Activated CD4-positive, alpha-beta T cell treated with anti-CD3 and anti-CD28 coated beads, Interleukin-2, Interleukin-4, amounts not matched to agents 100 ng/mL and 50 ng/mL, durations not matched to agents 16 hours and 8 hours (primary cell): ENCODE data around the gene INPP5A.
"Not testable (repeated sequence)": the region's sequence is repeated elsewhere in the genome, so short reads cannot be mapped to it uniquely, and the experiment has no call there.

Experiments used
- DNase-seq: peaks from one replicate; pipeline ENCODE4 v3.0.0-alpha.2; 2020; ENCODE audit warnings: low spot score

The INPP5A gene

DNA sequence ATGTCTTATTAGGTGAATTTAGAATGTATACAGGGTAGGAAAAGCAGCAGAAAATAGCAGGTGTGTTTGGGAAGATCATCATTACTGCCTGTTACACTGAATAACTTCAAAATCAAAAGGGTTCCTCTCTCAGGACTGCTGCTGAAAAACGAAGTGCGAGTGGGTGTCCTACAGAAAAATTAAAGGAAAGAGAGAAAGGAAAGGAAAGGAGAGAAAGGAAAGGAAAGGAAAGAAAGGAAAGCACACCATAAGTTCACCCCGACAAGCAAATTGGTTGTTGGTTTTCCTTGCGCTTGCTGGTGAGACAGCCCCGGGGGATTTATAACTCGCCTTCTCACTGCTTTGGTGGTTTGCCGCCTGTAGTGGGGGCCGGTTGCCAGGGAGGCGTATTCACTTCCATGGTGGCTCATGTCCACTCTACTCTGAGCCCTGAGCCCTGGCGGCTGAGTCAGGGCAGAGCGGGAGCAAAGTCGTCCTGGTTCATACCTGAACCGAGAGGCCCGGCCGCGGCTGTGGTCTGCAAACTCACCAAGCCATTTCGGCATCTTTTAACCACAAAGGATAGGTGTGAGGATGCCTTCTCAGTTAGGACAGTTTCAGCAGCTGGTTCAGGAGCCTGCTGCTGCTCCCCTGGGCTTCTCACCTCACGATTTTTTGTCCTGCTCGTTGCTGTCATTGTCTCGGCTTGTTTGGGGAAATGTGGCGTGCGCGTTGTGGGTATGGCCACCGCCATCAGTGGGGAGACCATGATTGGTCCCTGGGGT is 26.1 kb downstream of the INPP5A start:
- no peak for DNase-seq

DNA sequence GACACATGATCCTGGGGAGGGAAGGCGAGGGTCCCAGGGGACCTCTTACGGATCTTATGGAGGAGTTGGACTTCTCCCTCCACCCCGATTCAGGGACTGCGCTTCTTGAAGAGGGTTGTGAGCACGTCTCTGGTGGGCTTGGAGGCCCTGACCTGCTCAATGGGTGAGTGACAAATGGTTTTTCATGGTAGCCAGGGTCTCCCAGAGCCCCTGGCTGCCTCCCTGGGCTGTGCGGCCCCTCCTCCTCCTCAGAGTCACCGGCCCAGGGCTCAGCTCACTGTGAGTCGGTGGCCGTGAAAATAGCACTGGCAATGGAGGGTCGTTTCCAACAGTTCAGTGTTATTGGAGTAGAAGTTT is 26.6 kb downstream of the INPP5A start:
- no peak for DNase-seq

DNA sequence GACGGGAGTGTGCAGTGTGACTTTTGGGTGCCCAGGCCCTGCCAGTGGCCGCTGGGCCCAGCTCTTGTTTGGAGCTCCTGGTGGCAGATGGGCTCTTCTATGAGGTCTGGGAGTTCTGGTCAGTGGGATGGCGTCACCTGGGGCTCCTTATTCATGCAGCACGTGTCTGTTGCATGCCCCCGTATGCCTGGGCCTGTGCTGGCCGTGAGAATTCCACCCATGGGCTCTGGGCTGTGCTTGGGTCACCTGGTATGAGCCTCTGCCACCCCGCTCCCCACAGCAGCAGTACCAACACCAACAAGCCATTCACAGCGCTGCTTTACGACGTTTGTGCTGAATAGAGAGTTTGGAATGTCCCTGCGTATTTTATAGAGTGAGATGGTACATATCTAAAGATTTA is 27.1 kb downstream of the INPP5A start:
- no peak for DNase-seq

DNA sequence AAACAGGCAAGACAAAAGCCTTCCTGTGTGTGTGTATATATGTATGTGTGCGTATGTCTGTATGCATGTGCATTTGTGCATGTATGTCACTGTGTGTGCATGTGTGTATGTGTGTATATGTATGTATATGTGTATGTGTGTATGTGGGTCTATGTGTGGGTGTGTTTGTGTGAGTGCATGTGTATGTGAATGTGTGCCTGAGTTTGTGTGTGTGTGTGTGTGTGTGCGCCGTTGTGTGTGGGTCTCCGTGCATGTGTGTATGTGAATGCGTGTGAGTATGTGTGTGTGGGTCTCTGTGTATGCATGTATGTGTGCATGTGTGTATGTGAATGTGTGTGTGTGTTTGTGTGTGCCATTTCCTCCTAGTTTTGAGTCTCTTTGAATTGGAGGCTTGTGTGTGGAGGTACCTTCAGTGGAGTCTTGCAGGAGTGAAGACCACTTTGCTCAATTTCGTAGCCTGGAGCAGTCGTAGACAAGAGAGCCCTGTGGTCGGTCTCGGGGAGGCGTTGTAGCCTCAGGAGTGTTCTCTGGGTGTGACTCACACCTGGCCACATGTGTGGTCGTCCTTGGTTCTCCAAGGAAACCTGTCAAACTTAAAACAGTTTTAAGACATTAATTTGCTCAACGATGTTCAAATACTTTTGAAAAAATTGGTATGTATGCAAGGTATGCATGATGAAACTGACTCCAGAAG is 28.1 kb downstream of the INPP5A start:
- no peak for DNase-seq

DNA sequence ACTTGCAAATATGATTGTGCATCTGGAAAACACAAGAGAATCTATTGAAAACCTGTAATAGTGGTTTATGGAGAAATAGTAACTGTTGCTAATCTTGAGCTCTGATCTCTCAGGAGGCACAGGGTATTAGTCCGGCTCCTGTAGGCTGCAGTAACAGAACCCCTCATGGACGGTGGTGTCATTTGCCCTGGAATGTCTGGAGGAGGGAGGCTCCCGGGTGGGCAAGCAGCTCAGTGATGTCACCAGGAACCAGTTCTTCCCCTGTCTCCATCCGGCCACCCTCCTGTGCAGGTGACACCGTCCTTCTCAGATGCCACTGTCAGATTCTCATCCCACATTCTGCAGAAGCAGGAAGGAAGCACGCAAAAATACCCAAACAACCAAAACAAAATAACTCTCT is 29.3 kb downstream of the INPP5A start:
- no peak for DNase-seq

DNA sequence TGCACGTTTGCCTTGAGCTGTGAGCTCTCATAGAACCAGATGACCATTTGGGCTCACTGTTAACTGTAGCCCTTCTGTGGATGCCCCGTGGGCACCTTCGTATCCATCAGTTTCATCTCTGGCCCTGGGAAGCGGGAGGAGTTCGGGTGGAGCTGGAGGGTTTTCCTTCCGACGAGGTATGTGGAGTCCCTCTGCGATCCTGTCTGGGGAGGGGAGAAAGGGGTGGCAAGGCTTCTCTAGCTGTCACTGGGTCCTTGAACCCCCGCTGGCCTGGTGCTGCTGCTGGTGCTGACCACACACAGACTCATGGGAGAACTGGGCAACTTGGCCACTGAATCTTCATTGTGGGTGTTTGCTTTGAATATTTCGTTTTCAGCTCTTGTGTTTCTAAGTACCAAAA is 32.7 kb downstream of the INPP5A start:
- DNase-seq: no peak

DNA sequence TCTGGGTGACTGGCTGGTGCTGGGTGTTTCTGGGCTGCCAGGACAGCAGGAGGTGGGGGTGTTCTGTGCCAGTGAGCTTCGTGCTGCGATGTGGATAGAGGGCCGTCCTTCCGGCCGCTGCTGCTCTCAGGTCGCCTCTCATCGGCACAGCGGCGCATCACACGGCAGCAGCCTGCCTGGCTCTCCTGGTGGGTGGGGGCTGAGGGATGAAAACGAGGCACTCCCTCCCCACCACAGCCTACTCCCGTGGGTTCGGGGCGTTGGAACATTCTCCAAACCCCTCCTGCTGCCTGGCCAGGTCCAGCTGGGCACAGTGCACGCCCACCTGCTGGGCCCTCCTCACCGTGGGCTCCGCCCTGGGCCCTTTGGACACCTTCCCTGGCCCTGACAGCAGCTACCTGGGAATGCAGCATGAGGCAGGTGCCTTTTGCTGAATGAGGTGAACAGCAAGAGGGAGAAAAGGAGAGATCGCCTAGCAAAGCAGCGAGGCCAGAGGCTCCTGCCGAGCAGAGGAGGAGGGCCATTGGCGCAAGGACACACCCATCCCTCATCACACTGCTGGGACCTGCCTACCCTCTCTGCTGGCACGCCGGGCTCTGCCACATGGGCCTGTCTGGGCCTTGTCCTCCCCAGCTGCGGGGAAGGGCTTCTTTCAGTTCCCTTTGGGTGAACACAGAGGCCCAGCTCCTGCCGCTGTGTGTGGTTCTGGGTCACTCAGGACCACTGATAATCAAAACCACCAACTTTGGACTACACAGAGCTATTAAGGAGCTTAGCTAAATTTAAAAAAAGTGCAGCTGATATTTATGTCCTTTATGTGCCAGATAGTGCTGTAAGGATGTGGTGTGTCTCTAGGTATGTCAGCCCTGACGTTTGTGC is 33.4 kb downstream of the INPP5A start:
- DNase-seq: no peak

DNA sequence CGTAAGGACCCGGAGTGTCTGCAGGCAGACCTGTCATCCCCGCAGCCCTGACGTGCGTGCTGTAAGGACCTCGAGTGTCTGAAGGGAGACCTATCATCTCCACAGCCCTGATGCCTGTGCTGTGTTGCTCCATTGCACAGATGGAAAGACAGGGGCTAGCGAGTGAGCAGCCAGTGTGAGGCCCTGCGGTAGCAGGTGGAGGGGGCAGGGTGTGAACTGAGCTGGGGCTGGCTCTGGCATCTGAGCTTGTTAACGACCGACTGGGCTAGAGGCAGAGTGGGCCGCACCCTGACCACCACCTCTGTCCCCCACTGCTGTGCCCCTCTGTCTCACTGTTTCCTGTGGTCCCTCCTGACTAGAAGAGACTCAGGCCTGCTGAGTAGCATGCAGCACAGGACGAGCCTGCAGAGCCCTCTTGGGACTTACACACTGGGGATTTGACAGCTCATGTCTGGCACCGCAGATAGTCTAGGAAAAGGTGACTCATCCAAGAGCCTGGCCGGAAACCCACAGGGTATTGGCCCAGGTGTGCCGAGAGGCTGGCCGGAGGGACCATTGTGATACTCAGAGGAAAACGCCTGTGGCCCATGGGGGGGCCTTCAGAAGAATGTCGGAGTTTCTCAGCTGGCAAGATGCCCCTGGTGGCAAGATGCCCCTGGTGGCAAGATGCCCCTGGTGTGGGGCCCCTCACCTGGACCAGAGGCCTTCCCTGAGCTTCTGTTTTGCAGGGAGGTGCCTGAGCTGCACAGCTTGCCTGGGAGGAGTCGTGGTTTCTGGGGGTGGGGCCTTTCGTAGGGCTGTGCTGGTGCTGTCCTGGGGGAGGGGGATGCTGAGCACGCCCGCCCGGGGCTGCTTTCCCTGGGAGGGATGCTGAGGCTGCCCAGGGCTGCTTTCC is 34.3 kb downstream of the INPP5A start:
- peak; percentile 88 for DNase-seq

DNA sequence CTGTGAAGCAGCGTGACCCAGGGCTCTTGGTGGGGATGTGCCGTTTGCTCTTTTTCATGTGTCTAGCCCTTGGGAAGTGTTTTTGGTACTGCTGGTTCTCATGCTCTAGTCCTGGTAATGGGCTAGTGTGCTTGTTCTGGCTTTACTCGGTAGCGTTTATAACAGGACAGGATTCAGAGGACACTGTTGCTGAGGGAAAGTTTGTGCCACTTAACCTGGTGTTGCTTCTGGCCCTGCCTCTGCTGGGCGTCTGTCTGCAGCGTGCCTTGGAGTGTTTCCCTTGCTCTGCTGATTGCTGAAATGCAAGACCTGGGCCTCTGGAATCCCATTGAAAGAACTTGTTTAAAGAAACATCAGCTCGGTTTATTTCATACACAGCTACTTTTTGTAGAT is 35.0 kb downstream of the INPP5A start:
- DNase-seq: no peak

DNA sequence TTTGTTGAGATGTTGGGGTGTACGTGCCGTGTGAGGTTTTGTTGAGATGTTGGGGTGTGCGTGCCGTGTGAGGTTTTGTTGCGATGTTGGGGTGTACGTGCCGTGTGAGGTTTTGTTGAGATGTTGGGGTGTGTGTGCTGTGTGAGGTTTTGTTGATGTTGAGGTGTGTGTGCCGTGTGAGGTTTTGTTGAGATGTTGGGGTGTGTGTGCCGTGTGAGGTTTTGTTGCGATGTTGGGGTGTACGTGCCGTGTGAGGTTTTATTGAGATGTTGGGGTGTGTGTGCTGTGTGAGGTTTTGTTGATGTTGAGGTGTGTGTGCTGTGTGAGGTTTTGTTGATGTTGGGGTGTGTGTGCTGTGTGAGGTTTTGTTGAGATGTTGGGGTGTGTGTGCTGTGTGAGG is 35.4 kb downstream of the INPP5A start:
- not testable (repeated sequence) for DNase-seq

DNA sequence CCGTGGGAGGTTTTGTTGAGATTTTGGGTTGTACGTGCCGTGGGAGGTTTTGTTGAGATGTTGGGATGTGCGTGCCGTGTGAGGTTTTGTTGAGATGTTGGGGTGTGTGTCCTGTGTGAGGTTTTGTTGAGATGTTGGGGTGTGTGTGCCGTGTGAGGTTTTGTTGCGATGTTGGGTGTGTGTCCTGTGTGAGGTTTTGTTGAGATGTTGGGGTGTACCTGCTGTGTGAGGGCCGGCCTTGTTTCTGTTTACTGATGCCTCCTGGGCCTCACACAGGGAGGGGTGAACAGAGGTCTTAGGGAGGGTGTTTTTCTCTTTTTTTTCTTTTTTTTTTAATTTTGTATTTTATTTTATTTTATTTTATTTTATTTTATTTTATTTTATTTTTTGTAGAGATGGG is 36.7 kb downstream of the INPP5A start:
- DNase-seq: no peak

DNA sequence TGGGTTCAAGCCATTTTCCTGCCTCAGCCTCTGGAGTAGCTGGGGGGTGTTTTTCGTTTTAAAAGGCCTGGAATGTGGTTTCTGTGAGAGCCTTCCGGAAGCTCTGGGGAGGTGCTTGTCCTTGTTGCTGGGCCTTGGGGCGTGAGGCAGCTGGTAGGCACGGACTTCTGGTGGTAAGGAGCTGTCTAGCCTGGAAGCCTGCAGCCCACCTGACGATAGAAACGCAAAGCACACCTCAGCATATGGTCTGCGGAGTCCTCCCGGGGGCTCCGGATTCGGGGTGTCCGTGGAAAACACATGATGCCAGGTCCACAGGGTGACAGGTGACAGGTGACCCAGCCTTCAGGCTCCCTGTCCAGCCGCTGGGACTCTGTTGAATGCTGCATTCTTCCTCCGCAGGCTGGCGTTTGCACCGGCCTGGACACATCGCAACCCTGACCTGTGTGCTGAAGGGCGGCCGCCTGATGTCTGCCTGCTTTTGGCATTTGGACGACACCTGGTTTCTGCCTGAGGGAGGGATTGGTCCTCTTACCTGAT is 37.3 kb downstream of the INPP5A start:
- DNase-seq: no peak

DNA sequence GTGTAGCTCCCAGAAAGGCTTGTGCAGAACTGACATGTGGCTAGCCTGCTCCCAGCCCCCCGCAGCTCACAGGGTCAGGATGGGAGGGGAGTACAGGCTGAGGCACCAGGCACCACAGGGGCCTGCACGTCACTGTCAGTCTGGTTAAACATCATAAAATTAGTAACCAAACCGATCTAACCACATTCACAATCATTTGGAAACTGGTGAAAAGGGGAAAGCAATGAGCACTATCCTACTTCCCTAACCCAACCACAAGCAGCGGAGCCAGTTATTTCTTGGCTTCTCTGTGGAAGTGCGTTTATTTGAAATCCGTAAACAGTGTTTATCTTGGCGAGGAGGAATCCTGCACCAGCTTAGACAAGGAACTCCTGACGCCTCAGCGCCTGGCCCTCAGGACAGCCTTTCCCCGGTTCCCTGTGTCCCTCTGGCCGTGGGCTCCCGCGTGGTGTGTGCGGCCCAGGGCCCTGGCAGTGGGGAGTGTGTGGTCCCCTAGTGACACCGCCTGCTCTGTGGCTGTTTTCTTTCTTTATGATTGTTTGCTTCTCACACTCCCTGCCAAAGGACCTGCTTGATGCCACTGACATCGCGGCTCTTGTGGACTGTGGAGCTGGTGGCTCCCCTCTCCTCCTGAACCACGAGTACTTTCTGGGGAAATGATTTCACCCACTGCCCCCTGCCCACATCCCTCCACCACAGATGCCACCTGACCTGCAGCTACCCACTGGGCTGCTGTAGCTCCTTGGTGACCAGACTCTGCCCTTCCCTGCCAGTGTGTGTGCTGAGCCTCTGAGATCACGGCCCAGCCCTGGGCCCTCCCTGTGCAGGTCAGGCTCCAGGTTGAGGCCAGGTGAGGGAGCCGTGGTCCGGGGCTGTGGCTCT is 38.0 kb downstream of the INPP5A start:
- peak; percentile 81 for DNase-seq

DNA sequence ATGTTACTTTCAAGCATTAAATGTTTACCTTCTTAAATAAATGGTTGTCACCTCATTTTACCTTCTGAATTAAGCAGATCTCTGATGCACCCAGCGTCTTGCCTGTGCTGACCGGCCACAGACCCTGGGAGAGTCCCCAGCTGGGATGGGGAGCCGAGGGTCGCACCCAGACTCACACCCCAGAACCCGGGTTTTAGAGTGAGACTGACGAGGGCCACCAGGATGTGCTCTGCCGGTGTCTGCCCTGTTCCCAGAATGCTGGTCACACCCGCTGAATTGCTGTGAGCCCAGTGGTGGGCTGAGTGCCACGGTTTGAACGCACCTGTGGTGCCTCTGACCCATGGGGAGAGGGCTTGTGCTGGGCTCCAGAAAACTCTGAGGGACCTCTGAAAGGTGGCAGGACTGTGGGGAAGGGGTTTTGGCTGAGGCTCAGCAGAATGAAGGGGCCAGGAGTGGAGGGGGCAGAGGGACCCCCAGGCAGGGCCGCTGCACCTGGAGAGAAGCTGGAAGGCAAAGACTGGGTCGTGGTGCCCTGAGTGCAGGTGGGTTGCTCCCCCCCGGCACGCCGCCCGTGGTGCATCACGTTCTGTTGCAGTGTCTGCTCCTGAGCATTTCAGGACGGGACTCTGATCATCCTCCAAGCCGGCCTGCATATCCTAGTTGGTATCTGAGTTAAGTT is 39.2 kb downstream of the INPP5A start:
- no peak for DNase-seq

DNA sequence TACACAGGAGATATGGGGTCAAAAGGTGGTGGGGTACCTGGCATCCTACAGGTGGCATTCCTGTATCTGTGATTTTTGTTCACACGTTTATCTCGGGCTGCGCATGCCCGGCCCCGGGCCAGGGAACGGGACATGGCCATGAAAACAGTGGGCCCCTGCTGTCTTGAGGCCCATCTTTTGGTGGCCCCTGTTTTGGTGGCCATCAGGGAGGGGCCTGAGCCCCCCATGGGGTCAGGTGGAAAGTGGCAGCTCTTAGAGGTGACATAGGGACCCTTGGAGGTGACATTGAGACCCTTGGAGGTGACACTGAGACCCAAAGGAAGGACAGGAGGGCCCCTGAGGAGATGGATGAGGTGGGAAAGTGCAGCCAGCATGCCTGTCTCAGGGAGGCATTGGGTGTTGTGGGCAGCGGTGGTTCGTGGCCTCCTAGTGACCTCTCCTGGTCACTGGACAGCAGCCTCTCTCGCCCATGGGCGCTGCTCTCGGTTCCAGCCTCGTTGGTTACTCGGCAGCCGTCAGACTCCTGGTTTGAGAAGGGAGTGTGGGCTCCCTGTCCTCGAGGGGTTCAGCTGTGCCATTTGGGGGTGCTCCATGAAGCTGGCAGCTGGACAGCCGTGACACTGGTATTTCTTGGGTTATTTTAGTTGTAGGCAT is 39.9 kb downstream of the INPP5A start:
- no peak for DNase-seq

DNA sequence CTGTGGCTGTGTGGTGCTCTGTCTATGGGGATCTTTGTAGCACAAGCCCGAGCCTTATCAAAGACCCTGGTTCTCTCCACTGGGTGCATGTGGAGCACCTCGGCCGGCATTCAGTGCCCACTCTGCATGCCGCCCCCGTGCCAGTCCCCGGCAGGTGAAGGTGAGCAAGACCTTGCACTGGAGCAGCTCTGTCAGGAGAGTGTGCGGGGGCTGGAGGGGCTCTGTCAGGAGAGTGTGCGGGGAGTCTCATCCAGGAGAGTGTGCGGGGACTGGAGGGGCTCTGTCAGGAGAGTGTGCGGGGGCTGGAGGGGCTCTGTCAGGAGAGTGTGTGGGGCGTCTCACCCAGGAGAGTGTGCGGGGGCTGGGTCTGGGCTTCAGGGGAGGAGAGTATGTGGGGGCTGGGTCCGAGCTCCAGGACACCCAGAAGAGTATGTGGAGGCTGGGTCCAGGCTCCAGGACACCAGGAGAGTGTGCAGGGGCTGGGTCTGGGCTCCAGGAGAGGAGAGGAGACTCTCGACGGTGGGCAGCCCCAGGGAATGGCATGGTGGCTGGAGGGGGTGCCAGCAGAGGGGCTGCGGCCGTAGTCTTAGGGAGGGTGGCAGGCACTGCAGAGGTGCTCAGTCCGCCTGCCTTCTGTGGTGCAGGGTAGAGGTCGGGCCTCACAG is 40.8 kb downstream of the INPP5A start:
- DNase-seq: no peak

DNA sequence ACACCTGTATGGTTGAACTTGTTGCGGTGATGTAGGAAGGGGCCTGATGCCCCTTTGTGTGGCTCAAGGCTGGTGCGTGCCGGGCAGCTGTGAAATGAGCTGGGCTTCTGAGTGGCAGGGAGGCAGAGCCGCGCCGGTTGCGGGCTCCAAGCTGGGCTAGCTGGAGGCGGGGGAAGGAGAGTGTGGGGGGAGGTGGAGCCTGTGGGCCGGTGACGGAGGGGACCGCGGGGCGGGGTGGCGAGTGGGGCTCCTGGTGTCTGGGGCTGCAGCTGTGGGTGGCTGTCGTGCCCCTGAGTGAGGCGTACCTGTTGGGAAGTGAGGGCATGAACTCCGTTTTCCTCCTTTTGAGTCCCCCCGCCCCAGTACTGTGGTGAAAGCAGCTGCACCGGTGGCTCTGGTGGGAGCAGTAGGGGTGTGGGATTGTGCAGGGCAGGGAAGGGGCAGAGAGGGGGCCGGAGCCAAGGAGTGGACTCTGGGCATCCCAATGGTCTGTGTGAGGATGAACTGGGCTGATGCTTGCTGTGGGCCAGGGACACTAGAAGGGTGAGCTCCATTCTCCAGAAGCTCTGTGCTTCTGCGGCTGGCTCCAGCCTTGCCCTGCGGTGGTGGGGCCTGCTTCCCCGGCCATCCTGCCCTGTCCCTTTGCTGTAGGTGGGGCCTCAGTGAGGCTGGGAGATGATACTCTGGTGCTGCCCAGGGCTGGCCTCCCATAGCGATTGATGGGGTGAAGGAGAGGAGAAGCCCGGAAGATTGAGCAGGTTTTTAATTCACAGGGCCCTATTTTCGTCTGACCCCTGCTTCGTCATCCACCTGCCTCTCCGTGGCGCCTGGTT is 41.7 kb downstream of the INPP5A start:
- DNase-seq: no peak

DNA sequence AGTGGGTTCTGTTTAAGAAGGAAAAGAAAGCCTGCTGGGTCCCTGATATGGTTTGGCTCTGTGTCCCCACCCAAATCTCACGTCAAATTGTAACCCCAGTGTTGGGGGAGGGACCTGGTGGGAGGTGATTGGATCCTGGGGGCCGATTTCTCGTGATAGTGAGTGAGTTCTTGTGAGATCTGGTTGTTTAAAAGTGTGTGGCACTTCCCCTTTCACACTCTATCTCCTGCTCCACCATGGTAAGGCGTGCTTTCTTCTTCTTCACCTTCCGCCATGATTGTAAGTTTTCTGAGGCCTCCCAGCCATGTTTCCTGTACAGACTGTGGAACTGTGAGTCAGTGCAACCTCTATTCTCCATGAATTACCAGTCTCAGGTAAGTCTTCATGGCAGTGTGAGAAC is 42.6 kb downstream of the INPP5A start:
- no peak for DNase-seq
